MM.1S (cell line): ENCODE data around the gene DDR1.

Experiments
- EZH2 ChIP-seq: fragments of 300-600 bp; sonication (generic); optimal IDR thresholded peaks from 2 replicates; pipeline ENCODE3; 2017; ENCODE audit warnings: low read depth, mild to moderate bottlenecking, antibody characterized with exemption, low read length, mixed read lengths
- TF ChIP-seq, protein P1 (sequence below): fragments of 300-600 bp; sonication (generic); IDR thresholded peaks from 2 replicates; pipeline ENCODE4 v1.5.1; 2016; ENCODE audit warnings: antibody characterized with exemption, low read length, mixed read lengths

DNA sequence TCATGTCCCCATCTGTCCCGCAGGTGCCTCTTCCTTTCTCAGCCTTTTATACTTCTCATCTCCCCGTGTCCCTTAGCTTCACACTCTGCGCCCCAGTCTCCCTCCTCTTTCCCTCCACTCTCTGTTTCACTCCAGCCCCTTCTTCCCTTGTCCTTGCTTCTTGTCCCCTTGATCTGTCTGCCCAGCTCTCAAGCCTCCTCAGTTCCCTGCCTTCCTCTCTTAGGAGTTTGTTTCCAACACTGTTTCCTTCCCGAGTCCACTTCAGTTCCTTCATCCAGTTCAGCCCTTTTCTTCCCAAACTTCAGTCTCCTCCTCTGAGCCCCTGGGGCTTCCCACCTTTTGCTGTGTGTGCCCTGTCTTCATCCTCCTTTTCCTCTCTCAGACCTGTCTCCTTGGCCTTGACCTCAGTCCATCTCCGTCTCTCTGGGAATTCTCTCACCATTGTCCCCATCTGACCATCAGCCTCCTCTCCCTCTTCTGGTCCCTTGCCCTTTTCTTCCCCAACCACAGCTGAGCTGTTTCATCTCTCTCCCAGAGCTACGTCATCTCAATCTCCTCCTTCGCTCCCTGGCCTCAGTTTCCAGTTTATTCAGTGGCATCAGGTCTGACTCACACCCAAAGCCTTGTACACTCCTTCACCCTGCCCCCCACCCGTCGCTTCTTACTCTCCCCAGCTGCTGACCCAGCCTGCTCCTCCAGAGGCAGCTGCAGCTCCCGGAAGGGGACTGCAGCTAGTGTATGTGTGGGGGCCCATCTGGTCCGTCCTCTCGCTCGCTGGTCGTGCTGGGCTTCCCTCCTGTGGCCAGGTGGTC is 2.7 kb upstream of the DDR1 start:
- TF ChIP-seq, protein P1, sequence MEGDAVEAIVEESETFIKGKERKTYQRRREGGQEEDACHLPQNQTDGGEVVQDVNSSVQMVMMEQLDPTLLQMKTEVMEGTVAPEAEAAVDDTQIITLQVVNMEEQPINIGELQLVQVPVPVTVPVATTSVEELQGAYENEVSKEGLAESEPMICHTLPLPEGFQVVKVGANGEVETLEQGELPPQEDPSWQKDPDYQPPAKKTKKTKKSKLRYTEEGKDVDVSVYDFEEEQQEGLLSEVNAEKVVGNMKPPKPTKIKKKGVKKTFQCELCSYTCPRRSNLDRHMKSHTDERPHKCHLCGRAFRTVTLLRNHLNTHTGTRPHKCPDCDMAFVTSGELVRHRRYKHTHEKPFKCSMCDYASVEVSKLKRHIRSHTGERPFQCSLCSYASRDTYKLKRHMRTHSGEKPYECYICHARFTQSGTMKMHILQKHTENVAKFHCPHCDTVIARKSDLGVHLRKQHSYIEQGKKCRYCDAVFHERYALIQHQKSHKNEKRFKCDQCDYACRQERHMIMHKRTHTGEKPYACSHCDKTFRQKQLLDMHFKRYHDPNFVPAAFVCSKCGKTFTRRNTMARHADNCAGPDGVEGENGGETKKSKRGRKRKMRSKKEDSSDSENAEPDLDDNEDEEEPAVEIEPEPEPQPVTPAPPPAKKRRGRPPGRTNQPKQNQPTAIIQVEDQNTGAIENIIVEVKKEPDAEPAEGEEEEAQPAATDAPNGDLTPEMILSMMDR, result no peak
- TF ChIP-seq EZH2, result no peak
